Duodenal mucosa (tissue), 2 donors: ENCODE measurements around the gene EPHB4.
"Not testable (repeated sequence)": the region's sequence is repeated elsewhere in the genome, so short reads cannot be mapped to it uniquely, and the experiment has no call there.

Experiments used
- H3K27ac ChIP-seq: one replicate; pipeline ENCODE4 v1.7.0; 2013; ENCODE audit warnings: low read depth, low read length
- H3K27me3 ChIP-seq, 2 donors: one replicate each; pipeline ENCODE4 v1.7.0; 2013; ENCODE audit warnings: low read length in 2 of 2, control low read depth in 1 of 2; ENCODE audit not compliant: insufficient read depth in 2 of 2, control insufficient read depth in 1 of 2
- H3K36me3 ChIP-seq, 2 donors: one replicate each; pipeline ENCODE4 v1.7.0; 2013; ENCODE audit warnings: low read length in 2 of 2, control low read depth in 1 of 2; ENCODE audit not compliant: insufficient read depth in 2 of 2, control insufficient read depth in 1 of 2
- H3K4me1 ChIP-seq, 2 donors: one replicate each; pipeline ENCODE4 v1.7.0; 2013; ENCODE audit warnings: low read length in 2 of 2, control low read depth in 1 of 2; ENCODE audit not compliant: insufficient read depth in 2 of 2, control insufficient read depth in 1 of 2
- H3K4me3 ChIP-seq, 2 donors: one replicate each; pipeline ENCODE4 v1.7.0; 2013; ENCODE audit warnings: low read length in 2 of 2, low read depth in 1 of 2
- H3K9ac ChIP-seq, 2 donors: one replicate each; pipeline ENCODE4 v1.7.0; 2013; ENCODE audit warnings: low read length in 2 of 2, low read depth in 1 of 2
- H3K9me3 ChIP-seq, 2 donors: one replicate each; pipeline ENCODE4 v1.7.0; 2013; ENCODE audit warnings: low read length in 2 of 2, control low read depth in 1 of 2; ENCODE audit not compliant: control insufficient read depth in 1 of 2

The EPHB4 gene

DNA sequence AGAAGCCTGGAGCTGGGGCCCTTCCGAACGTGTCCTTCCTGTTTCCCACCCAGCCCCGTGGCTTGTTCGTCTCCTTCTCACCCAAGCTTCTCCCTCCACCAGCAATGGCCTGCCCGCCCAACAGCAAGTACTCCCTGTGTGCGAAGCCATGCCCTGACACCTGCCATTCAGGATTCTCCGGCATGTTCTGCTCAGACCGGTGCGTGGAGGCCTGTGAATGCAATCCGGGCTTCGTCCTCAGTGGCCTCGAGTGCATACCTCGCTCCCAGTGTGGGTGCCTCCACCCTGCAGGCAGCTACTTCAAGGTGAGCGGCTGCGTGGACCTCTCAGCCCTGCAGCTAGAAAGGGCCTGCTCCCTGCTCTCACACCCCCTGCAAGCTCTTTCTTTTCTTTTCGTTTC is 62.1 kb downstream of the EPHB4 start:
- H3K9me3 ChIP-seq: no peaks in the 10 kb centered on the region

DNA sequence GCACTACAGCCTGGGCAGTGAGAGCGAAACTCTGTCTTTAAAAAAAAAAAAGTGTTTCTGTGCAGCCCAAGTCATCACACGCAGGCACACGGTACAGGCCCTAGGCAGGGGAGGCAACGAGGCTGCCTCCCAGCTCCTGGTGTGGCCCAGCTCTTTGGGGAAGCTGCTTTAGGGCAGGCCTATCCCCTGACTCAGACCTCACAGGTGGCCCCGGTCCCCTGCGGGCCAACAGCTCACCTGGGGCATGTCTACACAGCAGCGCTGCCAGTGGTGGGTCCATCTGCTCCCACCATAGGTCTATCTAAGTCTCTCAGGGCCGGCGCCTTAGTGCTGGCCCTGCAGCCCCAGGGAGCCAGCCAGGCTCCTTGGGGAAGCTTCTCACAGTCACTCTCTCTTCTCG is 62.5 kb downstream of the EPHB4 start:
- H3K9ac ChIP-seq: no peak overlapping the region
- H3K27ac ChIP-seq: no peak overlapping the region
- H3K4me1 ChIP-seq: no peaks in the 10 kb centered on the region
- H3K4me3 ChIP-seq: no peak overlapping the region
- no peaks in the 10 kb centered on the region for H3K9me3 ChIP-seq
- H3K27me3 ChIP-seq: peaks cover 0 to 3% of the 10 kb centered on the region in 2 donors
- H3K36me3 ChIP-seq: no peaks in the 10 kb centered on the region

More for the DNA sequence above, 62.1 kb downstream of the EPHB4 start:
- Histone ChIP-seq H3K4me1 (no peaks in the 10 kb centered on the region), H3K27ac (no peak overlapping the region), H3K9ac (no peak overlapping the region), H3K4me3 (no peak overlapping the region), H3K27me3 (peaks cover 0 to 3% of the 10 kb centered on the region in 2 donors), H3K36me3 (no peaks in the 10 kb centered on the region)

DNA sequence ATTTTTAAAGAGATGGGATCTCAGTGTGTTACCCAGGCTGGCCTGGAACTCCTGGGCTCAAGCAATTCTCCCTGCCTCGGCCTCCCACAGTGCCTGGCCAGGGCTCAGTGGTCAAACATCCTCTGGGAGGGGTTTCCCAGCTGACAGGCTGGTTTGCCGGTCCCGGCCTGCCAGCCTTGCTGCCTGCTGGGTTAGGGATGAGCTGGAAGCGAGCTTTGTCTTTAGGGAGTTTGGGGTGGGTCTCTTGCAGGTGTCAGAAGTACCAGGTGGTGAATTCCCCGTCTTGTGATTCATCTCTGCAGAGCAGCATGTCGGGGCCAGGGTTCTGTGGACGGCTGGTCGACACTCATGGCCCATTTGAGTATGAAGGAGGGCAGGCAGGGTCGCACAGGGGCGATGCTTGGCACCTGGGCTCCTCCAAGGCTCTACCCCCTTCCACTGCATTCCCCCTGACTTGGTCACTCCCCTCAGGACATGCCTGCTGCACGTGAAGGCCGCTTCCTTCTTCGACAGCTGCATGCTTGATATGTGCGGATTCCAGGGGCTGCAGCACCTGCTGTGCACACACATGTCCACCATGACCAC is 63.7 kb downstream of the EPHB4 start:
- Histone ChIP-seq H3K27me3 (peaks cover 0 to 3% of the 10 kb centered on the region in 2 donors), H3K9ac (no peak overlapping the region), H3K27ac (no peak overlapping the region), H3K36me3 (no peaks in the 10 kb centered on the region), H3K4me1 (peaks cover 5% of the 10 kb centered on the region in 2 donors), H3K9me3 (no peaks in the 10 kb centered on the region), H3K4me3 (no peak overlapping the region)

DNA sequence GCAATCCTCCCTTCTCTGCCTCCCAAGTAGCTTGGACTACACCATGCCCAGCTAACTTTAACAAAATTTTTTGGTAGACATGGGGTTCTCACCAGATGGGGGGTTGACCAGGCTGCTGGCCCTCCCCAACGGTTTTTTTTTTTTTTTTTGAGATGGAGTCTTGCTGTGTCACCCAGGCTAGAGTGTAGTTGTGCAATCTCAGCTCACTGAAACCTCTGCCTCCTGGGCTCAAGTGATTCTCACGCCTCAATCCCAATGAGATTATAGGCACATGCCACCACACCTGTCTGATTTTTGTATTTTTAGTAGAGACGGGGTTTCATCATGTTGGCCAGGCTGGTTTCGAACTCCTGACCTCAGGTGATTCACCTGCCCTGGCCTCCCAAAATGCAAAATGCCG is 64.5 kb downstream of the EPHB4 start:
- H3K27ac ChIP-seq, H3K4me3 ChIP-seq, H3K9ac ChIP-seq, H3K4me1 ChIP-seq, H3K36me3 ChIP-seq, H3K9me3 ChIP-seq, H3K27me3 ChIP-seq: not testable (repeated sequence)

DNA sequence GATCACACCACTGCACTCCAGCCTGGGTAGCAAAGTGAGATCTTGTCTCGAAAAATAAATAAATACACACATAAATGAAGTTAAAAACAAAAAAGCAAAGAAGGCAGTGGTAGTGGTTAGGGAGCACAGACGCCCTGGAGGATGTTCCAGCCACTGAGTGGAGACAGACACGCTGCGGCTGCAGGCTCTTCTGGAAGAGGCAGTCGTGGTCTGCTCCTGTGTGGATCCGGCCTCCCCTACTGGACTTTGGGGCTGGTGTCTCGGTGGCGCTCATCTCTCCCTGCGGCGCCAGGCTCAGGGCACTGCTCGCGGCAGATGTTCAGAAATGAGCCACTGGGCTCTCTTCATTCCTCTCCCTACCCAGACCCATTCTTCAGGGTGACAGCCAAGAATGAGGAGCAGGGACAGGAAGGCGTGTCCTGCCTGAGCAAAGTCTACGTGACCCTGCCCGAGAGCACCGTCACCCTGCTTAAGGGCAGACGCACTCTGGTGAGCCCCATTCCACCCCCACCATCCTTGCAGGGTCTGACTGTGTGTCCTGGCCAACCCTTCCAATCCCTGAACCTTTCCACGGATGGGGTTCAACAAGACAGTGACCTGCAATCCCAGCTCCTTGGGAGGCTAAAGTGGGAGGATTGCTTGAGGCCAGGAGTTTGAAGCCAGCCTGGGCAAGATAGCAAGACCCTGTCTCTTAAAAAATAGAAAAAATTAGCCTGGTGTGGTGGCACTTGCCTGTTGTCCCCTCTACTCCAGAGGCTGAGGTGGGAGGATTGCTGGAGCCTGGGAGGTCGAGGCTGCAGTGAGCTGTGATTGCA is 67.8 kb downstream of the EPHB4 start:
- Histone ChIP-seq H3K9me3 (no peaks in the 10 kb centered on the region), H3K9ac (no peak overlapping the region), H3K4me3 (no peak overlapping the region), H3K27ac (no peak overlapping the region), H3K36me3 (no peaks in the 10 kb centered on the region), H3K4me1 (peaks cover 5% of the 10 kb centered on the region in 2 donors), H3K27me3 (no peaks in the 10 kb centered on the region)

DNA sequence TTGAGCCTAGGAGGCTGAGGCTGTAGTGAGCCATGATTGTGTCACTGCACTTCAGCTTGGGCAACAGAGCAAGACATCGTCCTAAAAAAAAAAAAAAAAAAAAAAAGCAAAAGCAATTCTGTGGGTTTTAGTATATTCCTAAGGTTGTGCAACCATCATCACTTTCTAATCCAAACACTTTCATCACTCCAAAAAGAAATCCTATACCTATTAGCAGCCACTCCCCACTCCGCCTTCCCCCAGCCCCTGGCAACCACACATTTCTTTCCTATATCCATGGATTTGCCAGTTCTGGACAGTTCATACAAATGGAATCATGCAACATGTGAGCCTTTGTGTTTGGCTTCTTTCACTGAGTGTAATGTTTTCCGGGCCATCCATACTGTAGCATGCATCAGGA is 73.6 kb downstream of the EPHB4 start:
- no peaks in the 10 kb centered on the region for H3K36me3 ChIP-seq
- no peaks in the 10 kb centered on the region for H3K4me1 ChIP-seq
- H3K4me3 ChIP-seq: no peak overlapping the region
- peaks cover 9 to 16% of the 10 kb centered on the region in 2 donors for H3K27me3 ChIP-seq
- no peak overlapping the region for H3K27ac ChIP-seq
- H3K9me3 ChIP-seq: no peaks in the 10 kb centered on the region
- no peak overlapping the region for H3K9ac ChIP-seq

DNA sequence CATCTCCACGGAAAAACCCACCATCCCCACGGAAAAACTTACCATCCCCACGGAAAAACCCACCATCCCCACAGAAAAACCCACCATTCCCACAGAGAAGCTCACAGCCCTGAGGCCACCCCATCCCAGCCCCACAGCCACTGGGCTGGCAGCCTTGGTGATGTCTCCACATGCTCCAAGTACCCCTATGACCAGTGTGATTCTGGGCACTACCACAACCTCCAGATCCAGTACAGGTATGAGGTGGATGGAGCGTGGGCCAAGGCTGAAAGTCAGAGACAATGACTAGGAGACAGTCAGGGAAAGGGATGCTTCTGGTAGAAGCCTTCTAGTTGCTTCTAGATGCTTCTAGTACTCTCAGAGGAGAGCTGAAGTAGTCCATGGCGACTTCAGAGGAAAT is 74.3 kb downstream of the EPHB4 start:
- no peaks in the 10 kb centered on the region for H3K4me1 ChIP-seq
- no peak overlapping the region for H3K9ac ChIP-seq

More for the DNA sequence above, 74.3 kb downstream of the EPHB4 start:
- Histone ChIP-seq H3K27me3 (peaks cover 9 to 16% of the 10 kb centered on the region in 2 donors), H3K27ac (no peak overlapping the region), H3K36me3 (no peaks in the 10 kb centered on the region), H3K9me3 (no peaks in the 10 kb centered on the region), H3K4me3 (no peak overlapping the region)
